ENCODE measurements around the gene TECR. TPM values are rescaled to one million over a fixed set of nuclear protein-coding genes. Genes with fewer than 3 reads are reported as not detected.

TECR gene
- total and polyA plus RNA-seq, 2 of the 13 experiments (the other 11 are each of a cell fraction or from before 2014, with no cell fraction given), result 54.9 to 121 TPM

- peak overlapping the region; percentile 38 for H2AFZ ChIP-seq (ENCODE audit: low read length)
- intact Hi-C loops (cut with micrococcal nuclease; ENCODE audit: unreplicated experiment), result no loop called here
- TF ChIP-seq ZNF766 (CRISPR knock-in tag; IDR thresholded peaks at IDR 0.05; ENCODE audit: borderline replicate concordance) (no peak), ZSCAN22 (CRISPR knock-in tag; IDR thresholded peaks at IDR 0.05) (peak; percentile 91), ZNF619 (CRISPR knock-in tag; IDR thresholded peaks at IDR 0.05) (no peak), POGK (CRISPR knock-in tag; conservative IDR thresholded peaks at IDR 0.05) (no peak), ZNF577 (CRISPR knock-in tag; IDR thresholded peaks at IDR 0.05; ENCODE audit: borderline replicate concordance, low read depth) (no peak), HNRNPLL (IDR thresholded peaks at IDR 0.05; ENCODE audit: low read depth, low read length, poor library complexity, severe bottlenecking) (no peak), KDM6A (CRISPR knock-in tag; IDR thresholded peaks at IDR 0.05; ENCODE audit: low read depth) (no peak), KDM2A (CRISPR knock-in tag; IDR thresholded peaks at IDR 0.05; ENCODE audit: borderline replicate concordance, low read depth) (peak; percentile 41; the same call in 1 of the 2 replicates), ZNF746 (CRISPR knock-in tag; IDR thresholded peaks at IDR 0.05) (no peak), TSC22D2 (CRISPR knock-in tag; IDR thresholded peaks at IDR 0.05; ENCODE audit: borderline replicate concordance) (no peak), SIN3B (IDR thresholded peaks at IDR 0.05; ENCODE audit: low read length) (no peak), ZNF652 (CRISPR knock-in tag; IDR thresholded peaks at IDR 0.05; ENCODE audit: borderline replicate concordance, low read depth) (no peak), ZZZ3 (CRISPR knock-in tag; IDR thresholded peaks at IDR 0.05; ENCODE audit: borderline replicate concordance) (no peak), ZNF251 (CRISPR knock-in tag; IDR thresholded peaks at IDR 0.05) (no peak), ZNF333 (CRISPR knock-in tag; IDR thresholded peaks at IDR 0.05; ENCODE audit: borderline replicate concordance) (no peak), ZNF777 (CRISPR knock-in tag; IDR thresholded peaks at IDR 0.05) (no peak), ZNF776 (CRISPR knock-in tag; IDR thresholded peaks at IDR 0.05) (0 out of 2 replicates have a peak, but pooled peaks have one; percentile 1), NR3C1 (CRISPR knock-in tag; IDR thresholded peaks at IDR 0.05) (no peak), PAX8 (CRISPR knock-in tag; IDR thresholded peaks at IDR 0.05; ENCODE audit: borderline replicate concordance) (no peak), POLR2AphosphoS5 (IDR thresholded peaks at IDR 0.05; ENCODE audit: low read depth, low read length) (no peak), ZNF749 (CRISPR knock-in tag; IDR thresholded peaks at IDR 0.05; ENCODE audit: borderline replicate concordance) (no peak)
- TF ChIP-seq, protein P1, sequence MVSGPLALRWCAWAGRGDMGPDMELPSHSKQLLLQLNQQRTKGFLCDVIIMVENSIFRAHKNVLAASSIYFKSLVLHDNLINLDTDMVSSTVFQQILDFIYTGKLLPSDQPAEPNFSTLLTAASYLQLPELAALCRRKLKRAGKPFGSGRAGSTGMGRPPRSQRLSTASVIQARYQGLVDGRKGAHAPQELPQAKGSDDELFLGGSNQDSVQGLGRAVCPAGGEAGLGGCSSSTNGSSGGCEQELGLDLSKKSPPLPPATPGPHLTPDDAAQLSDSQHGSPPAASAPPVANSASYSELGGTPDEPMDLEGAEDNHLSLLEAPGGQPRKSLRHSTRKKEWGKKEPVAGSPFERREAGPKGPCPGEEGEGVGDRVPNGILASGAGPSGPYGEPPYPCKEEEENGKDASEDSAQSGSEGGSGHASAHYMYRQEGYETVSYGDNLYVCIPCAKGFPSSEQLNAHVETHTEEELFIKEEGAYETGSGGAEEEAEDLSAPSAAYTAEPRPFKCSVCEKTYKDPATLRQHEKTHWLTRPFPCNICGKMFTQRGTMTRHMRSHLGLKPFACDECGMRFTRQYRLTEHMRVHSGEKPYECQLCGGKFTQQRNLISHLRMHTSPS (CRISPR knock-in tag; IDR thresholded peaks at IDR 0.05; ENCODE audit: low read depth), result peak; percentile 97
Observed at GRCh38 chr19:14497228-14497921, 32.0 kb upstream of the TECR start.

More at GRCh38 chr19:14497228-14497921, 32.0 kb upstream of the TECR start:
- peak overlapping the region; percentile 45 for H3K27ac ChIP-seq (ENCODE audit: extremely low read length, insufficient read depth, low read length)
- peak overlapping the region; percentile 95 for H3K4me2 ChIP-seq (ENCODE audit: low read depth, low read length)
- ATAC-seq (peak; percentile 64), DNase-seq (ENCODE audit: low spot score) (peak; percentile 74), FAIRE-seq (peak; percentile 84)
- CTCF ChIA-PET (ENCODE audit: low intra/inter-chr PET ratio, low total read pairs), result no interaction called here
- H3K27me3 ChIP-seq (ENCODE audit: control insufficient read depth in 1 of 2, insufficient read depth in 2 of 2, low read length in 2 of 2), result no peaks in the 10 kb centered on the region
- H3K9ac ChIP-seq (ENCODE audit: insufficient read depth, low read depth, low read length), result peak overlapping the region; percentile 58
- no peaks in the 10 kb centered on the region for H3K36me3 ChIP-seq (replicated peaks in 1 of 2; ENCODE audit: control insufficient read depth in 1 of 2, insufficient read depth in 2 of 2, low read length in 2 of 2)
- no TSS peak for BruUV-seq (replicated peaks)
- in situ Hi-C loops (cut with HindIII; ENCODE audit: extremely low pct_ligation_motif_present, low pct_unique_long_range_greater_than_20kb), result no loop called here
- H3K9me3 ChIP-seq (ENCODE audit: low read length), result no peaks in the 10 kb centered on the region
- WGBS (ENCODE audit: low lambda C conversion rate), result 3% methylated on average over 3 of the region's 6 CpGs
- H3K4me1 ChIP-seq (ENCODE audit: insufficient read depth, low read length), result peaks cover 41% of the 10 kb centered on the region
- peak overlapping the region; percentile 32 to 72 (median 49) for H3K4me3 ChIP-seq (replicated peaks in 1 of 3; ENCODE audit: insufficient read depth in 1 of 3, low read depth in 2 of 3, low read length in 3 of 3)
- H3K79me2 ChIP-seq (ENCODE audit: insufficient read depth, low read length), result peaks cover 13% of the 10 kb centered on the region
- no peaks in the 10 kb centered on the region for H4K20me1 ChIP-seq (ENCODE audit: insufficient read depth, low read length)
- POLR2A ChIA-PET, result interaction anchor here (0.6 to 8.5 kb wide), 6 partner anchors 8 to 709 kb away, joined by 3 to 123 read pairs (median 4); partner anchors contain the start of gene DNAJB1
